Heart right ventricle (tissue), 16 donors: Measurements from ENCODE around the gene DALRD3. TPM values are rescaled to one million over a fixed set of nuclear protein-coding genes. Genes with fewer than 3 reads are reported as not detected.

Experiments
- ATAC-seq, 8 donors: fragments of 200-7000 bp; cut with Tn5 transposase; one replicate each; pipeline ENCODE4 v1.9.1; 2020; ENCODE audit warnings: mild to moderate bottlenecking in 8 of 8, moderate library complexity in 8 of 8, moderate number of reproducible peaks in 1 of 8
- DNase-seq, 2 donors: peaks; one replicate each; pipeline ENCODE4 v3.0.0-alpha.2; 2020
- H3K27ac ChIP-seq, 10 donors: fragments of 200-600 bp; sonication (generic) in 2 of 10; one replicate each; pipeline versions ENCODE4 v1.5.0 to v1.8.0; 2020 to 2022; ENCODE audit warnings: mild to moderate bottlenecking in 3 of 10
- H3K27me3 ChIP-seq, 7 donors: fragments of 200-600 bp; one replicate each; pipeline ENCODE4 v1.8.0; 2021 to 2022; ENCODE audit warnings: mild to moderate bottlenecking in 2 of 7
- H3K36me3 ChIP-seq, 9 donors: fragments of 200-600 bp; sonication (generic) in 1 of 9; one replicate each; pipeline versions ENCODE4 v1.5.0 to v1.8.0; 2020 to 2022; ENCODE audit warnings: mild to moderate bottlenecking in 2 of 9
- H3K4me1 ChIP-seq, 9 donors: fragments of 200-600 bp; sonication (generic) in 1 of 9; one replicate each; pipeline versions ENCODE4 v1.5.0 to v1.8.0; 2020 to 2022; ENCODE audit warnings: mild to moderate bottlenecking in 4 of 9
- H3K4me3 ChIP-seq, 10 donors: fragments of 200-600 bp; sonication (generic) in 2 of 10; one replicate each; pipeline versions ENCODE4 v1.5.0 to v1.8.0; 2020 to 2022; ENCODE audit warnings: mild to moderate bottlenecking in 7 of 10, moderate library complexity in 2 of 10
- H3K9me3 ChIP-seq, 11 donors: fragments of 200-600 bp in 10 of 11; sonication (generic) in 2 of 11; one replicate each; pipeline versions ENCODE4 v1.5.0 to v1.8.0; 2013 to 2022; ENCODE audit warnings: mild to moderate bottlenecking in 2 of 11, control low read depth in 1 of 11, moderate library complexity in 1 of 11
- CTCF ChIP-seq, 9 donors: fragments of 200-600 bp; sonication (generic) in 2 of 9; IDR thresholded peaks; one replicate each; pipeline versions ENCODE4 v1.5.0 to v1.8.0; 2021 to 2022; ENCODE audit warnings: antibody characterized with exemption in 9 of 9, mild to moderate bottlenecking in 5 of 9, moderate library complexity in 1 of 9
- WGBS, 2 donors: extraction: QIAGEN DNeasy Blood & Tissue Kit; methylation state at CpG; one replicate each; pipeline ENCODE4 v1.1.7; 2013; ENCODE audit warnings: inconsistent platforms in 1 of 2; 5-methylcytosine and 5-hydroxymethylcytosine counted together
- intact Hi-C, 10 donors: fragments of 100-400 bp; cut with DNase I; formaldehyde crosslinking; loops; one replicate each; pipeline versions ENCODE4 v1.11.1 to v1.14.2; 2022
- polyA plus RNA-seq, 2 donors: library from polyadenylated mRNA; stranded (reverse); fragments of 200-250 nt; gene quantifications; one replicate each; pipeline ENCODE4 v1.2.3, GENCODE V29; 2013
- total RNA-seq, 10 donors: library from RNA; stranded (reverse); fragmentation: NEBNext Ultra II Directional in 3 of 10; extraction: Animal tissue kit (Norgen Biotek cat#: 25700) in 3 of 10; gene quantifications; one replicate each; pipeline versions ENCODE4 v1.2.1 to v1.2.4, GENCODE V29; 2021 to 2023
- donor health status: Arrhythmogenic right ventricular cardiomyopathy.
- donor health status: ischemic (EF 13 %, LVEDD 7.1; RV severe dilation, severe dysfunction).
- donor health status: healthy with polysubstance abuse.
- donor health status: DM: no; HTN: yes; CAD: no.
- donor health status: DM: no; HTN: no; CAD: no.
- donor health status: ischemic (EF 25% LVEDD 6.9; RV normal size, moderate dysfunction).
- donor health status: ischemic (EF 25% LVEDD 5.7; RV mildly dilated, moderate dysfunction).
- donor health status: healthy.
- donor health status: DM: yes; HTN: yes; CAD: no.
- donor health status: Ischemic cardiomyopathy.
- donor health status: ischemic (EF 35%, LVEDD 5.7; RV mildly dilated, moderate dysfunction).
- donor health status: nonischemic (EF 11% LVEDD 7.7; RV severe dilation, severe dysfunction).
- donor health status: DM: yes; HTN: yes; CAD: no.
- donor health status: PGD.
- donor health status: ischemic (EF 29% LVEDD 5.4; RV normal size, mild dysfunction).
- donor health status: nonischemic (EF 23%, LVEDD 6.1; RV moderate dilation, normal function).

DALRD3 gene
- total and polyA plus RNA-seq, 12 donors: 7.6 to 17.8 (median 14.8) TPM

DNA sequence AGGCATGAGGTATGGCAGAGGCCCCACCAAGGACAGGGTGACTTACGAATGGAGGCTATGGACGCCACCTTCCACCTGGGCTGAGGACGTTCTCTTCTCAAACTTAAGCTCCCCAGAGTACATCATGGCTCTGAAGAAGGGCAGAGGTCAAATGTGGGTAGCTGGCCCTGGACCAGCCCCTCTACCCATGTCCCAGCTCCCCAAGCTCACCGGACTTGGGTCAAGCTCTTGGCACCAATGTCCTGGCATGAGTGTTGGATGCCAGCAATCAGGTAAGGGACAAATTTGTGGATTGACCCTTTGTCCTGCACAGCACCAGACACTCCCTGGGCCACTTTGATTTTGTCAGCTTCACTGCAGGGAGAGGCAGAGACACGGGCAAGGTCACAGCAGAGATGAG lies 6.1 kb upstream of the DALRD3 start:
- no peak for DNase-seq
- intact Hi-C loops: loop anchor here in 1 of 10 donors (10.0 kb wide), 1 partner anchor 400 kb away; the partner anchor contains the start of genes AMT and NICN1
- TF ChIP-seq CTCF (IDR thresholded peaks at IDR 0.05): no peak
- Histone ChIP-seq H3K27ac (no peak overlapping the region), H3K36me3 (peaks cover 0 to 52% (median 31%) of the 10 kb centered on the region in 9 donors), H3K9me3 (no peaks in the 10 kb centered on the region), H3K4me1 (peaks cover 11 to 67% (median 43%) of the 10 kb centered on the region in 9 donors), H3K27me3 (no peaks in the 10 kb centered on the region), H3K4me3 (no peak overlapping the region)
- 74 to 81% methylated on average over 5 of the region's 5 CpGs for WGBS, 2 donors
- ATAC-seq: no peak

GRCh38 chr3:49023775-49024174 lies 5.4 kb upstream of the DALRD3 start:
- WGBS, 2 donors: 88 to 95% methylated on average over 4 of the region's 4 CpGs
- Histone ChIP-seq H3K27ac (no peak overlapping the region), H3K27me3 (no peaks in the 10 kb centered on the region), H3K4me3 (no peak overlapping the region), H3K4me1 (peaks cover 10 to 69% (median 44%) of the 10 kb centered on the region in 9 donors), H3K36me3 (peaks cover 0 to 52% (median 31%) of the 10 kb centered on the region in 9 donors), H3K9me3 (no peaks in the 10 kb centered on the region)
- no peak for TF ChIP-seq CTCF (IDR thresholded peaks at IDR 0.05)
- ATAC-seq: no peak
- intact Hi-C loops: loop anchor here in 1 of 10 donors (10.0 kb wide), 1 partner anchor 401 kb away; the partner anchor contains the start of genes AMT and NICN1
- DNase-seq: no peak

DNA sequence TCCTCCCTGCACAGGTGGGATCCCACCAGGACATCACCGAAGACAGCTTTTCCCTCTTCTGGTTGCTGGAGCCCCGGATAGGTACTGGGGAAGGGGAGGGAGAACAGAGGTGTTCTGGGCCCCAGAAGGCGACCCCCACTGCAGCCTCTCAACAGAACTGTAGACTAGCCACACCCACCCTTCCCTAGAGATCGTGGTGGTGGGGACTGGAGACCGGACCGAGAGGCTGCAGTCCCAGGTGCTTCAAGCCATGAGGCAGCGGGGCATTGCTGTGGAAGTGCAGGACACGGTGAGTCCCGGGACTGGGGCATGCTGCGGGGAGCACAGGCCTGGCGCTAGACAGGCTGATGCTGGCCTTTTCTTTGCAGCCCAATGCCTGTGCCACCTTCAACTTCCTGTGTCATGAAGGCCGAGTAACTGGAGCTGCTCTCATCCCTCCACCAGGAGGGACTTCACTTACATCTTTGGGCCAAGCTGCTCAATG lies 4.3 kb upstream of the DALRD3 start:
- Histone ChIP-seq H3K4me3 (peak overlapping the region; percentile 69 to 99 (median 92)), H3K27me3 (no peaks in the 10 kb centered on the region), H3K9me3 (no peaks in the 10 kb centered on the region), H3K27ac (peak overlapping the region in 9 of 10 donors; percentile 99 to 100 (median 100)), H3K36me3 (peaks cover 0 to 49% (median 31%) of the 10 kb centered on the region in 9 donors), H3K4me1 (peaks cover 4 to 65% (median 42%) of the 10 kb centered on the region in 9 donors)
- DNase-seq (no peak), ATAC-seq (no peak)
- intact Hi-C loops: loop anchor here in 1 of 10 donors (1.0 to 10.0 kb wide), 2 partner anchors 33 to 402 kb away; partner anchors contain the start of genes AMT and NICN1
- WGBS, 2 donors: 25 to 28% methylated on average over 12 of the region's 12 CpGs
- TF ChIP-seq CTCF (IDR thresholded peaks at IDR 0.05): no peak

DNA sequence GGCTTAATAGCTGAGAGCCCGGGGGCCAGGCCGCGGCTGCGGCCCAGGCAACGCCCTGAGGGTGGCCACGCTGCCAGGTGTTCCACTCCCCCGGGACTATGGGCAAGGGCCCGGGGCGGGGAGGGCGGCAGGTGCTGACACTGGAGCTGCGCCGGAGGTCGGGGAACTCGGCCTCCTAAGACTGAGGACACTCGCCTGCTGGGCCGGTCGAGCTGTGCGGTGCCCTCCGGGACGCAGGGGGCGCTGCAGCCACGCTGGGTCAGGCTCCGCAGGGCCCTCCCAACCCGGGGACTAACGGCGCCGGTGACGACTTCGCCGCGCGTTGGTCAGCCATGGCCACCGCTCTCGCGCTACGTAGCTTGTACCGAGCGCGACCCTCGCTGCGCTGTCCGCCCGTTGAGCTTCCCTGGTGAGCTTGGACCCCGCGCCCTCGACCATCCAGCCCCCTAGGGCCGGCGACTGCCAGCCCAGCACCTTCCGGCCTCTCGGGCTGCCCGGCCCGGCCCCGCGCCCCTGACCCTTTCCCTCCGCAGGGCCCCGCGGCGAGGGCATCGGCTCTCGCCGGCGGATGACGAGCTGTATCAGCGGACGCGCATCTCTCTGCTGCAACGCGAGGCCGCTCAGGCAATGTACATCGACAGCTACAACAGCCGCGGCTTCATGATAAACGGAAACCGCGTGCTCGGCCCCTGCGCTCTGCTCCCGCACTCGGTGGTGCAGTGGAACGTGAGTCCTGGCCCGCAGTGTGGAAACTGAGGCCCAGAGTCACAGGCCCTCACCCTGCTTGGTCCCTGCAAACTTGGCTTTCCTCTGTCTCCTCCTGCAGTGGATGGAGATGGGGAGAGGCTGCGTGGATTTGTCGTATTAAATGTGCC lies 3.7 kb upstream of the DALRD3 start, which contains the start of gene NDUFAF3:
NDUFAF3 (plus strand) TSS at position 309 of the 875 bp plus-strand sequence; CDS start at position 333, 24 bp downstream.
- intact Hi-C loops: loop anchor here in 3 of 10 donors (1.0 to 10.0 kb wide), 3 partner anchors 33 to 403 kb away; partner anchors contain the start of genes AMT (in 1 of the 3) and NICN1 (in 1 of the 3)
- WGBS, 2 donors: 0% methylated on average over 73 to 83 of the region's 83 CpGs
- Histone ChIP-seq H3K27me3 (no peaks in the 10 kb centered on the region), H3K36me3 (peaks cover 0 to 43% (median 31%) of the 10 kb centered on the region in 9 donors), H3K4me3 (peak within 1 kb of the TSS; percentile 69 to 99 (median 92)), H3K27ac (peak within 1 kb of the TSS; percentile 98 to 100 (median 100)), H3K9me3 (no peaks in the 10 kb centered on the region), H3K4me1 (peaks cover 8 to 72% (median 49%) of the 10 kb centered on the region in 9 donors)
- DNase-seq (peak; percentile 92 to 95), ATAC-seq (peak; percentile 82 to 91 (median 89))
- peak; percentile 92 to 100 (median 99) for TF ChIP-seq CTCF (IDR thresholded peaks at IDR 0.05)
